ENCODE data around the gene MACROD2.

MACROD2 gene

GRCh38 chr20:15439551-15439950 is 1444.2 kb downstream of the MACROD2 start:
- DNase-seq = no peak

DNA sequence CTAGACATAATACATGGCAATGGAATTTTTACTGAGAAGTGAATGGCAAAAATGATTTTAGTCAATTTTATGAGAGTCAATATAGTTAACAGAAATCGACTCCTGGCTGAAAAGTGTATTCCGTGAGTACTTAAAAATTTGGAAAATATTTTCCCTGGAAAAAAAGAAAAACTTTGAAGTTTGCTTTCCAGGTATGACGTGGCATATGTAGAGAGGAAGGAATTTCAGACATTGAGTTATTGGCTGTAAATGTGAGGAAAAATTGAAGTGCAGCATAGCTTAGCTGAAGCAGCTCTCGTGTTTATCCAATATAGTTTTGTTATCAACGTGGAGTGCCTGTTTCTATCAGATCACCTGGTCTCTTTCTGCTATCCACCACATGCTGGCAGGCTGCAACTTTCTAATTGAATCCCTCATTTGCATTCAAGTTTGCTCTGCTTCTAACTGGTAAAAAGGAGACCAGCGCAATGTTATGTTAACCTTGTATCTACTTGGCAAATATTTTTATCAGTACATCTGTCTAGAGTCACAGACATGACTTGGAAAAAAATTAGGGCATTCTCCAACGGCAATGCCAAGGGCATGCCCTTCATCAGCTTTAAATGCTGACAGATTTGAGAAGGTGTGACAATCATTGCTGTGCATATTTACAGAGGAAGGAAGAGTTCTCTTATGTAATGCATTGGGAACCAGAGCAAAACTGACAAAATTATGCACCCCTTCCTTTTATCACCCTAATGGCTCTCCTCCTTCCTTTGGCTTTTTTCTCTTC is 1444.9 kb downstream of the MACROD2 start:
- peak; percentile 54 for DNase-seq

- no peak for DNase-seq
These were observed 1449.9 kb downstream of the MACROD2 start for GRCh38 chr20:15445056-15445840.

DNA sequence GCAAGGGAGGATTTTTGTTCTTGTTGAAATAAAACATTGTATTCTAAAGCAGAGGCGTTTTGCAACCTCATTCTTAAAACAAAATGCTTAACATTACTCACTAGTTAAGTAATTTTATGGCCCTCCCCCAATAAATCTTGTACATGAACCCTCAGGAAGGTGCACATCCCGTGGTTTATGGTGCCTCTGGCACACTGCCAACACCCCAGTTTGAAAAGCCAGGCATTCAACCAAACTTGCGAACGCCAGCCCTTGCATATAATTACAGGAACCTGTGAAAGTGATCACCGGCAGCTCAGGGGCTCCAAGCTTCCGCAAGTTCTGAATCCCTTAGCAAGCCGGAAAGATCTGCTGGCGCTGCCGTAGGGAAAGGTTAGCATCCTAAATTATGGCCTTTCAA is 1451.1 kb downstream of the MACROD2 start:
- no peak for DNase-seq

GRCh38 chr20:15447549-15447948 is 1452.2 kb downstream of the MACROD2 start:
- DNase-seq = no peak

DNA sequence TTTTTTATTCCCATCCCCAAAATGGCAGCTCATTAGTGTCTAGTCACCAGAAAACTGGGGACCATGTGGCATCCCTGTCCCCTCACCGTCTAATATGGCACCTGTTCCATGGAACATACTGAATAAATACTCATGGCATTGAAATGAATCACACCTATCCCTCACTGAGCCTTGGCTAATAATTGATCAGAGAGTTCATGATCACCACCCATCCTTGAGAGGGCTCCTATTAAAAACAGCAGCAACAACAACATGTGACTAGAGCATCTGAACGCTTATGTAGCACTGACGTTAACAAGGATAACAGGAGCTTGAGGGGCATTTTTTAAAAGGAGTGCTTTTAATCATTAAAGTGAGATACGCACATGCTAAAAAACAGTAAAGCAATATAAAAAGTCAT is 1453.7 kb downstream of the MACROD2 start:
- DNase-seq = no peak

GRCh38 chr20:15451241-15451640 is 1455.9 kb downstream of the MACROD2 start:
- no peak for DNase-seq

- DNase-seq = no peak
These were observed 1460.0 kb downstream of the MACROD2 start for GRCh38 chr20:15455279-15455678.

DNA sequence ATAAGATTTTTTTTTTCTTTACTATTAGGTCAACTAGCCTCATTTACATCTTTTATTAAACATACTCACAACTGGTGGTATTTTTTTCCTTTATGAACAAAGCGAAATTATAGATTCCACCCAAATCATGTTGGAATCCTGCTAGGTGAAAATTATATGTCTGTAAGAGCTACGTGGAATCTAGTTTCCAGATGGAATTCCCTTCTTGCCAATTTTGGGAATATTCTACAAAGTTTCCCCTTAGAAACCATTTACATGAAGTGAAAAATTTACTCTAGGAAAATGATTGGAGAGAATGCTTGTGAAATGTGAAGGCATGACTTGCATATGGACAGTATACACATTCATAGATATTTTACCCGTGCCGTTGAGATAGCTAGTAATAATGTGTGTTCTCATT is 1466.6 kb downstream of the MACROD2 start:
- no peak for DNase-seq

GRCh38 chr20:15475483-15475882 is 1480.2 kb downstream of the MACROD2 start:
- peak; percentile 13 for DNase-seq

- DNase-seq = no peak
These were observed 1480.9 kb downstream of the MACROD2 start for GRCh38 chr20:15476186-15476585.

DNA sequence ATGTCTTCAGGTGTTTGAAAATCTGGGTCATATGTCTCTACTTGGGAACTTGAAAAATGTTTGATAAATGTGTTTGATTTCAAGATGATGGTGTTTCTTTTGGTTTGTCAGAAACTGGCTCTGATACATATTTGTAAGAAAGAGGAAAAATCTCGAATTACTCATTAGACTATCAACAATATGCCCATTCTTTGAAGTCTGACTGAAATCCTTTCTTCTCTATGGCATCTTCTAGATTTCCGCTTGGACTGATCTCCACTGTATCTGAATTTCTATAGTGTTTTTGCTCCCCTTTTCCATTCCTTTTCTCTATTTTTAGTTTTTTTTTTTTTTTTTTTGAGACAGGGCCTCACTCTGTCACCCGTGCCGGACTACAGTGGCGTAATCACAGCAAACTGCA is 1481.5 kb downstream of the MACROD2 start:
- DNase-seq = no peak

GRCh38 chr20:15482525-15482924 is 1487.2 kb downstream of the MACROD2 start:
- no peak for DNase-seq

- no peak for DNase-seq
These were observed 1490.2 kb downstream of the MACROD2 start for GRCh38 chr20:15485519-15485918.

GRCh38 chr20:15487030-15487429 is 1491.7 kb downstream of the MACROD2 start:
- DNase-seq = no peak

DNA sequence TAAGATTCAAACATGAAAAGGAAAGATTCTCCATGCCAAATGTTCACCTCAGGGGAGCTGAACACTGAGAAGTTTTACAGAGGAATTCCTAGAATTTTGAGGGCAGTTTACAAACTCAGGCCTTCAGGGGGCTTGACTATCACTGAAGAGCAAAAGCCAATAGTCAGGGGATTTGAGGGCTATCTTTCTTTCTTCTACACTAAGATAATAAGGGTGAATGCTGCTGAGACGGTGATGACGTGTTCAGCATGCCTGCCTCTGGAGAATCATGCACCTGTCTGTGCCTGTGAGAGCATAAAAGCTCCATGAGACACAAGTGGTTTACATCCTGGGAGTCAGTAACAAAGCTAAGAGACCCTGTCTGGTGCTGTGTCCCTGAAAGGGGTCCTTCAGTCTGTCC is 1492.4 kb downstream of the MACROD2 start:
- no peak for DNase-seq

DNA sequence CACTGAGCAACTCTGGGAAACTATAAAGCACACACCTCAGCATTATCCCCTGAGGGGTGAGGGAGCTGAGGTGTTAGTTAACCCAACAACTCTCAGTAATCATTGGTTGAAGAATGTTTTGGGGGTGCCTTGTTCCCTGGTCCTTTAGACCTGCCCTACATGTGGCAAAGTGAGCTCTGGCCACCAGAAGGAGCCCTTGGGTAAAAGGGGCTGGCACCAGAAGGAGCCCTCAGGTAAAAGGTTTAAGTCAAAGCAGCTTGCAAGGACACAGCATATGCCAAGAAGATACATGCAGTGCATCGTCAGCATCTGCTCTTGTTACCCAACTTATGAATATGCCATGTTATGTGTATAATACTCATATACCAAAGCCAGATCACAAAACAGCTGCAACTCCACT is 1496.3 kb downstream of the MACROD2 start:
- no peak for DNase-seq

DNA sequence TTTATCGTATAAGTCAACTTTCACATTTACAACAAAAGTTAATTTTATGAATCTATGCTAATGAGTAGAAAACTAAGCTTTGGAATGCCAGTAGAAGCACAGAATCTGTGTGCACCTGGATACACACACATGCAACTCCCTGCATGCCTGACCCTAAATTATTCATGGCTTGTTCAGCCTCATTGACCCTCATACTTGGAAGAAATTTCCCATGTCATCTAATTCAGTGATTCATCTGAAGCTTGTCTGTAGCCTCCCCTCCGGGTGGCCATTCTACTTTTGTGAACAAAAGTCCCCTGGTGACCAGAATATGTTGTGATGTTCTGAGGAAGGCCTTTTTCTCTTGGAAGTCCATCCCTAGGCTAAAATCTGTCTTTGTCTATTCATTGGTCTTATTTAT is 1499.5 kb downstream of the MACROD2 start:
- no peak for DNase-seq

- DNase-seq = no peak
These were observed 1501.3 kb downstream of the MACROD2 start for GRCh38 chr20:15496501-15497039.

DNA sequence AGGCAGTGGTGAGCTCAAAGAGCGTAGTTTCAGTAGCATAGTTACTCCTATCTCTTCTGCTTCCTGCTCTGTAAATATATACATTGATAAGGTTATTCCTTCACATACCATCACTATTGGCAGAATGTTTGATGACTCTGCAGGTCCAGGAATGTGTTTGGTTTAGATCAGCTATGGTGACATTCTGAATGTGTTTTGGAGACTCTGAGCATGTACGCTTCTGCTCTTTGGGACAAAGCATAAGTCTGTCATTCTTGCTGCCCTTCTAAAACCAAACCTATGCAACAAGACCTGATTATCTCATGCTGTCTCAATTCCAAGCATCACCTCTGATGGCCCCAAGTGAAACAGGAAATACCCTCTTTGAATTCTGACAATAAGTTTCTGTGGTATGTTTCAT is 1503.6 kb downstream of the MACROD2 start:
- no peak for DNase-seq

DNA sequence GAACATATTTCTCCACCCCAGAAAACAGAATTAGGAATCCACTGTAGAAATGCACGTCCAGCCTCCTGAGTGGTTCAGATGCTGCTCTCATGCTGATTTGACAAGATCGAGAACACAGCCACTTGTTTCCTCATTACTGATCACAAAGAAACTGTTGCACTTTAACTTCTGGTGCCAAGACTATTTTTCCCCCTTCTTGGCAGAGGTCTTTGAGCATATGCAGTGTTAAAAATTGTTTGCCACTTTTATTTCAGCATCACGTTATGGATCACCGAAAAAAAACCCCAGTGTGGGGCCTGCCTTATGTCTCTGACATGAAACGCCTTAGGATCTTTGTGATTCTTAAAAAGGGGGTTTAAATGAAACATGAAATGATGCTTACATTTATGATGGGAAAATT is 1511.0 kb downstream of the MACROD2 start:
- no peak for DNase-seq

GRCh38 chr20:15507151-15507550 is 1511.8 kb downstream of the MACROD2 start:
- DNase-seq = no peak

DNA sequence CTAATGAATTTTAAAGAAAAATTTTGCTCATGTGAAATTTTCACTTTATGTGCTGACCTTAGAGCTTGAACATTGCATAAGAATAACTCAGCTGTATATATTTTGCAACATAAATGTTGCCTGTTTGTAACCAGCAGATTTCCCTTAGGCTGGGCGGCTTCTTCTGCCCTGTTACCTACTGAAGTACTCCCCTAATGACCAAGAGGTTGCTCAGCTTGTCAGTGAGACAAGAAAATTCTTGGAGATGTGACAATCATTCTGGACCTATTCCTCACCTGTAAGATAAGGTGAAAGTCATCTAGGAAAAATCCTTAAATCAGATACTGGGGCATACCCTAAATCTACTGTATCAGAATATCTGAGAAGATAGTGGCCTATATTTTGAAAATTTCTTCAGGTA is 1516.2 kb downstream of the MACROD2 start:
- no peak for DNase-seq

DNA sequence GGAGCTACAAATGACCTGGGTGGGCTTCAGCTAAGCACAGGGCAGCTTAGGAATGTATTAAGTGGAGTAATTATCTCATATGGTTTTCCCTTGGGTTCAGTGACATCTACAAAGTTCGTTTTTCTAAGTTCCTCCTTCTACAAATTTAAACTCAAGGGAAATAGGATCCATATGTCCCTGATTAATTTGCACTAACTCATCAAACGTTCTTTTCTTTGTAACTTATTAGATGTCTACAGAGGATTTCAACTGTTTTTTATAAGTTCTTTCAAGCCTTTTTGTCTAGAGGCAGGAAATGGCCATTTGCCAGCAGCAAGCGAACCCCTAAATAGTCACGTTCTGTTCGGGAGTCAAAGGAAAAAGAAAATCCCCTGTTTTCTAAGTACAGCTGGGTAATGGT is 1517.6 kb downstream of the MACROD2 start:
- DNase-seq = no peak

All from NCI-H526 treated with DMSO at 0.1 percent for 48 hours (cell line).